ENCODE measurements around the gene SH3BP5L. TPM values are rescaled to one million over a fixed set of nuclear protein-coding genes. Genes with fewer than 3 reads are reported as not detected.
"Not testable (repeated sequence)": the region's sequence is repeated elsewhere in the genome, so short reads cannot be mapped to it uniquely, and the experiment has no call there.

Gene SH3BP5L
- total RNA-seq, 2 donors from 2014 or later, result 13.3 to 20.0 TPM

DNA sequence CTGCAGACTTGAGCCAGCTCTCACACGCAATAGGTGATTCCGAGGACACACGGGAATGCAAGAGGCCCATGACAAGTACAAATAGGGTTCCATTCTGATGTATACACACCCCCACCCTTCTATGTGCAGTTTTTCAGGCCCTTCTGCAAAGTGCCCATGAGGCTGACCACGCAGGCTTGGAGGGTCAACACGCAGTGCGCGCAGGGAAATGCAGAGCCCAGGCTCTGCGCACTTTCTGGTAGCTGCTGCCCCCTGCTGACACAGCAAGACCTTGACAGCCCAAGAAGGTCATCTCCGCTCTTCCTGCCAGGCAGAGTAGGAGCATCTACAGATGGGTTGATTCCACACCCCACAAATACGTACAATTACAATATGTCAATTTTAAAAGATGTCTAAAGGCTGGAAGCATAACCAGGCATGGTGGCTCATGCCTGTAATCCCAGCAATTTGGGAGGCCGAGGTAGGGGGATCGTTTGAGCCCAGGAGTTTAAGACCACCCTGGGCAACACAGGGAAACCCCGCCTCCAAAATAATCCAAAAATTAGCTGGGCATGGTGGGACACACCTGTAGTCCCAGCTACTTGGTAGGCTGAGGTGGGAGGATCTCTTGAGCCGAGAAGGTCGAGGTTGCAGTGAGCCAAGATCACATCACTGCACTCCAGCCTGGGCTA lies 18.5 kb downstream of the SH3BP5L start:
- Mint-ChIP-seq H3K27me3 (peaks cover 15% of the 10 kb centered on the region), H3K36me3 (ENCODE audit: low read depth) (peaks cover 9% of the 10 kb centered on the region), H3K4me1 (peaks cover 16% of the 10 kb centered on the region), H3K4me3 (no peak overlapping the region), H3K27ac (no peak overlapping the region)
- DNase-seq, result peak in 1 of 3 donors; percentile 37
- H3K9me3 ChIP-seq (ENCODE audit: control insufficient read depth, low read length, poor library complexity, severe bottlenecking), result no peaks in the 10 kb centered on the region
- peak; percentile 78 for ATAC-seq

DNA sequence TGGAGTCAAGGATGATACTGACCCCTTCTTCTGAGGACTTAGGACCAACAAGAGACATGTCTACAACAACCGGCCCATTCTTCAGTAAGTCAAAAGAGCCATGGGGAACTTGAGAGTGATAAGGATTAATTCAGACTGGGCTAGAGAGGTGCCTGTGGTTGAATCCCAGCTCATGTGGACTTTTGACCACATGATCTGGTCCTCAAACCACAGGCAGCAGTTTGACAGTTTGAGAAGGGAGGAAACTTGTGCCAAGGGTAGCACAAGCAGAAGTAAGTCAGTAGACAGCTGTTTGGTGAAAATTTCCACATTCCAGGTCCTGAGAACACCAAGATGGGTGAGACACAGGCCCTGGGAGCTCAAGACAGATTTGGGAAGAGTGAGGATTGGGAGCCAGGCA lies 19.8 kb downstream of the SH3BP5L start:
- Mint-ChIP-seq H3K36me3 (ENCODE audit: low read depth) (peaks cover 5% of the 10 kb centered on the region), H3K27ac (peak overlapping the region; percentile 27), H3K4me1 (peaks cover 16% of the 10 kb centered on the region), H3K4me3 (no peak overlapping the region), H3K27me3 (peaks cover 15% of the 10 kb centered on the region)
- ATAC-seq, result no peak
- no peaks in the 10 kb centered on the region for H3K9me3 ChIP-seq (ENCODE audit: control insufficient read depth, low read length, poor library complexity, severe bottlenecking)
- no peak for DNase-seq

GRCh38 chr1:248804771-248805681 lies 20.7 kb downstream of the SH3BP5L start:
- Mint-ChIP-seq H3K4me1 (peaks cover 16% of the 10 kb centered on the region), H3K4me3 (no peak overlapping the region), H3K27ac (peak overlapping the region; percentile 27), H3K36me3 (ENCODE audit: low read depth) (peaks cover 5% of the 10 kb centered on the region), H3K27me3 (peaks cover 21% of the 10 kb centered on the region)
- ATAC-seq (peak; percentile 76), DNase-seq (no peak)
- no peaks in the 10 kb centered on the region for H3K9me3 ChIP-seq (ENCODE audit: control insufficient read depth, low read length, poor library complexity, severe bottlenecking)

DNA sequence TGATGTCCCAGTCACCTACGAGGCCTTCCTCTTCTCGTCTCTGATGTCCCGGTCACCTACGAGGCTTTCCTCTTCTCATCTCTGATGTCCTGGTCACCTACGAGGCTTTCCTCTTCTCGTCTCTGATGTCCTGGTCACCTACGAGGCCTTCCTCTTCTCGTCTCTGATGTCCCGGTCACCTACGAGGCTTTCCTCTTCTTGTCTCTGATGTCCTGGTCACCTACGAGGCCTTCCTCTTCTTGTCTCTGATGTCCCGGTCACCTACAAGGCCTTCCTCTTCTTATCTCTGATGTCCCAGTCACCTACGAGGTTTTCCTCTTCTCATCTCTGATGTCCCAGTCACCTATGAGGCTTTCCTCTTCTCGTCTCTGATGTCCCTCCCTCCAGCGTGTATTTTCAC lies 22.2 kb downstream of the SH3BP5L start:
- not testable (repeated sequence) for H3K36me3 Mint-ChIP-seq (ENCODE audit: low read depth); H3K9me3 ChIP-seq (ENCODE audit: control insufficient read depth, low read length, poor library complexity, severe bottlenecking); H3K4me3 Mint-ChIP-seq; DNase-seq; ATAC-seq; H3K27ac Mint-ChIP-seq
- Mint-ChIP-seq H3K4me1 (peaks cover 13% of the 10 kb centered on the region), H3K27me3 (peaks cover 25% of the 10 kb centered on the region)

- no peaks in the 10 kb centered on the region for H3K9me3 ChIP-seq (ENCODE audit: control insufficient read depth, low read length, poor library complexity, severe bottlenecking)
Observed at GRCh38 chr1:248802454-248802853, 23.3 kb downstream of the SH3BP5L start.

GRCh38 chr1:248800459-248800858 lies 25.3 kb downstream of the SH3BP5L start:
- H3K36me3 Mint-ChIP-seq (ENCODE audit: low read depth), result peaks cover 5% of the 10 kb centered on the region
- H3K27me3 Mint-ChIP-seq, result peaks cover 25% of the 10 kb centered on the region
- H3K4me3 Mint-ChIP-seq, result no peak overlapping the region
- no peak overlapping the region for H3K27ac Mint-ChIP-seq
- no peaks in the 10 kb centered on the region for H3K9me3 ChIP-seq (ENCODE audit: control insufficient read depth, low read length, poor library complexity, severe bottlenecking)
- ATAC-seq, result no peak
- DNase-seq, result no peak
- H3K4me1 Mint-ChIP-seq, result peaks cover 9% of the 10 kb centered on the region

More at GRCh38 chr1:248802454-248802853, 23.3 kb downstream of the SH3BP5L start:
- no peak for DNase-seq
- Mint-ChIP-seq H3K27ac (no peak overlapping the region), H3K36me3 (ENCODE audit: low read depth) (peaks cover 5% of the 10 kb centered on the region), H3K27me3 (peaks cover 25% of the 10 kb centered on the region), H3K4me3 (no peak overlapping the region), H3K4me1 (peaks cover 12% of the 10 kb centered on the region)
- no peak for ATAC-seq

DNA sequence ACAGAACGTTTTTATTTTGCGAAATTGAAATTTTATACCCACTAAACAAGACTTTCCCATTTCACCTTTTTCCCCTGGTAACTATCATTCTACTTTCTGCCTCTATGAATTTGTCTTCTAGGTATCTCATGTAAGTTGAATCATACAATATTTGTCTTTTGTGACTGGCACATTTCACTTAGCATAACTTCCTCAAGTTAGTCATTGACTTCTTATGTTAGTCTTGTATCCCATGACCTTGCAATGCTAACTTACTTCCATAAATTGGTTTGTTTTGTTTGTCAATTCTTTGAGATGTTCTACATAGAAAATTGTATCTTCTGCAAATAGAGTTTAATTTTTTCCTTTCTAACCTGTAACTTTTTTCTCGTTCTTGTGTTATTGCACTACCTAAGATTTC lies 26.9 kb downstream of the SH3BP5L start:
- H3K27me3 Mint-ChIP-seq, result peaks cover 14% of the 10 kb centered on the region

GRCh38 chr1:248794663-248795062 lies 31.1 kb downstream of the SH3BP5L start:
- not testable (repeated sequence) for H3K4me1 Mint-ChIP-seq; H3K27me3 Mint-ChIP-seq; ATAC-seq; DNase-seq; H3K9me3 ChIP-seq (ENCODE audit: control insufficient read depth, low read length, poor library complexity, severe bottlenecking); H3K36me3 Mint-ChIP-seq (ENCODE audit: low read depth); H3K4me3 Mint-ChIP-seq; H3K27ac Mint-ChIP-seq

More for the DNA sequence above, 26.9 kb downstream of the SH3BP5L start:
- Mint-ChIP-seq H3K4me3 (no peak overlapping the region), H3K36me3 (ENCODE audit: low read depth) (peaks cover 4% of the 10 kb centered on the region), H3K27ac (no peak overlapping the region), H3K4me1 (no peaks in the 10 kb centered on the region)
- no peaks in the 10 kb centered on the region for H3K9me3 ChIP-seq (ENCODE audit: control insufficient read depth, low read length, poor library complexity, severe bottlenecking)
- no peak for ATAC-seq
- DNase-seq, result no peak

DNA sequence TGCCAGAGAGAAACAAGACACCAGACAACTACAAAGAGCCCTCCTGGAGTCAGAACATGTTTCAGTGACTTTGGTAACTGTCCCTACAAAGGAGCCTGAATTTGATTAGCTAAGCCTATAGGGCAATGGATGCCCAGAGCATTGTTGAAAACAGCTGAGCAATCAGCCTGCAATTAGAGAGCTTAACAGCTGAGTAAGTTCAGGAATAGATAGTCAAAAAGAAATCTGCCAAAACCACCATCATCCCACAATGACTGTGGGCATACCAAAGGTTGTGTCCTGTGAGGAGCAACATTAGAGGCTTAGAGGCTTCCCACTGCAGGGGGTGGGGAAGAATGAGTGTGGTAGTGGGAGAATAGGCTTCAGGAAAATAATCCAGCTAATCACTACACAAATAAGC lies 32.1 kb downstream of the SH3BP5L start:
- H3K4me1 Mint-ChIP-seq, result no peaks in the 10 kb centered on the region
- no peak overlapping the region for H3K27ac Mint-ChIP-seq
- H3K9me3 ChIP-seq (ENCODE audit: control insufficient read depth, low read length, poor library complexity, severe bottlenecking), result no peaks in the 10 kb centered on the region
- DNase-seq (no peak), ATAC-seq (no peak)
- no peaks in the 10 kb centered on the region for H3K27me3 Mint-ChIP-seq
- H3K36me3 Mint-ChIP-seq (ENCODE audit: low read depth), result no peaks in the 10 kb centered on the region
- no peak overlapping the region for H3K4me3 Mint-ChIP-seq

DNA sequence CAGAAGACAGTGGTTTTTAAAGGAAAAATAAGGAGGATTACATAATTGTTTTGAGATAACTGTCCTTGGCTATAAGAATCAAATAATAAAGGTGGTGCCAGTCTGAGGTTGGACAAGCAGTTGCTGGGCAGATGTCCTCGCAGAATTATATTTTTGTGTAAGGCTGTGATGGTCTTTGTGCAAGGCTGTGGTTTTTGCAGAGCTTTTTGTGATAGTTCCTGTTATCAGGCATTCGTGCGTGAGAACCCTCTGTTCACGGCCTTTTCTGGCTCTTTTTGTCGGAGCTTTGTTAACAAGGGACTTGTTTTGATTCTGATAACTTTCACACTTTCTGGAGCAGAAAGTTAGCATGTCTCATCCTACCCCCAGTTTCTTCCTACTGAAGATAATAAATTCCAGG lies 33.4 kb downstream of the SH3BP5L start:
- Mint-ChIP-seq H3K27me3 (peaks cover 7% of the 10 kb centered on the region), H3K4me1 (no peaks in the 10 kb centered on the region), H3K36me3 (ENCODE audit: low read depth) (no peaks in the 10 kb centered on the region), H3K27ac (no peak overlapping the region), H3K4me3 (no peak overlapping the region)
- no peaks in the 10 kb centered on the region for H3K9me3 ChIP-seq (ENCODE audit: control insufficient read depth, low read length, poor library complexity, severe bottlenecking)
- ATAC-seq (no peak), DNase-seq (no peak)

GRCh38 chr1:248791010-248791409 lies 34.7 kb downstream of the SH3BP5L start:
- Mint-ChIP-seq H3K4me1 (no peaks in the 10 kb centered on the region), H3K36me3 (ENCODE audit: low read depth) (no peaks in the 10 kb centered on the region), H3K27me3 (peaks cover 17% of the 10 kb centered on the region), H3K4me3 (no peak overlapping the region), H3K27ac (no peak overlapping the region)
- ATAC-seq (no peak), DNase-seq (no peak)
- H3K9me3 ChIP-seq (ENCODE audit: control insufficient read depth, low read length, poor library complexity, severe bottlenecking), result no peaks in the 10 kb centered on the region

- H3K36me3 Mint-ChIP-seq (ENCODE audit: low read depth), result no peaks in the 10 kb centered on the region
- no peaks in the 10 kb centered on the region for H3K4me1 Mint-ChIP-seq
- no peak overlapping the region for H3K4me3 Mint-ChIP-seq
- H3K27me3 Mint-ChIP-seq, result peaks cover 17% of the 10 kb centered on the region
- no peak for ATAC-seq
- DNase-seq, result no peak
- no peak overlapping the region for H3K27ac Mint-ChIP-seq
- no peaks in the 10 kb centered on the region for H3K9me3 ChIP-seq (ENCODE audit: control insufficient read depth, low read length, poor library complexity, severe bottlenecking)
Observed at GRCh38 chr1:248790456-248790855, 35.3 kb downstream of the SH3BP5L start.

GRCh38 chr1:248789337-248789736 lies 36.4 kb downstream of the SH3BP5L start:
- H3K36me3 Mint-ChIP-seq (ENCODE audit: low read depth); DNase-seq; H3K4me1 Mint-ChIP-seq; H3K27ac Mint-ChIP-seq; H3K4me3 Mint-ChIP-seq; ATAC-seq; H3K9me3 ChIP-seq (ENCODE audit: control insufficient read depth, low read length, poor library complexity, severe bottlenecking): not testable (repeated sequence)
- H3K27me3 Mint-ChIP-seq, result peaks cover 17% of the 10 kb centered on the region
